Measurements from ENCODE around the gene TTYH2.
A peak's percentile ranks its signal among the peaks of the same experiment; 100 is the strongest.

Gene TTYH2

DNA sequence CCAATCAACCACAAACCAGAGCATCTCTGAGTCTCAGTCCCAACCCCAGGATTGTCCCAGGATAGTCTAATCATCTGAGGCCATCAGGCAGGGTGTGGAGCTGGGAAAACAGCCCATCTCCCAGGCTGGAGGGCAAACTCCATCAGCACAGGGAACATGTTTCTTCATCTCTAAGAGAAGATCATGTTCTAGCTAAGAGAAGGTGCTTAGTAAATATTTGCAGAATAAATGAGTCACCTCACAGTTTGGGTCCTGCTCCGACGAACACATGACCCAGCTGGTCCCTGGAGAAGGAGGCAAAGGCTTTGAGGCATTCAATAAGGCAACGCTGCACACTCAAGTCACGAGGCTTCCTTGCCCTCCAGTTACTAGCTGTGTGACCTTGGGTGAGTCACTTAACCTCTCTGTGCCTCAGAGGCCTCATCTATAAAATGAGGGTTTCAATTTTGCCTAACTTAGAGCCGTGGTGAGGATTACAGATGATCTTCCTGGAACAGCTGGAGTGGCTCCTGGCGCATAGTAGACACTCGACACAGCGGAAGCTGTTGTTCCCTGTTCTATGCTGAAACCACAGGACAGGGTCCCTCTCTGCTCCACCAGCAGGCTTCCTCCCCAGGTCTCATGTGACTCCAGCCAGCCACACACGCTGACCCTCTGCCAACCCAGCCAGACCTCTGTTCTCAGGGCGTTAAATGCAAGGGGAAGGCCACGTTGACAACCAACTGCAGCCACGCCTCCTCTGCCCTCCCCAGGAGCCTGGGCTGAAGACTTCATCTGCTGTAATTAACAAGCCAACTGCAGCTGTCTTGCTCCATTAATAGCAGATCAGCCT is 20.2 kb upstream of the TTYH2 start:
- no peak for DNase-seq (ENCODE audit: low read depth, low spot score)
- in situ Hi-C loops (cut with HindIII; ENCODE audit: low sequenced_read_pairs) = no loop called here
- TF ChIP-seq, protein P1, sequence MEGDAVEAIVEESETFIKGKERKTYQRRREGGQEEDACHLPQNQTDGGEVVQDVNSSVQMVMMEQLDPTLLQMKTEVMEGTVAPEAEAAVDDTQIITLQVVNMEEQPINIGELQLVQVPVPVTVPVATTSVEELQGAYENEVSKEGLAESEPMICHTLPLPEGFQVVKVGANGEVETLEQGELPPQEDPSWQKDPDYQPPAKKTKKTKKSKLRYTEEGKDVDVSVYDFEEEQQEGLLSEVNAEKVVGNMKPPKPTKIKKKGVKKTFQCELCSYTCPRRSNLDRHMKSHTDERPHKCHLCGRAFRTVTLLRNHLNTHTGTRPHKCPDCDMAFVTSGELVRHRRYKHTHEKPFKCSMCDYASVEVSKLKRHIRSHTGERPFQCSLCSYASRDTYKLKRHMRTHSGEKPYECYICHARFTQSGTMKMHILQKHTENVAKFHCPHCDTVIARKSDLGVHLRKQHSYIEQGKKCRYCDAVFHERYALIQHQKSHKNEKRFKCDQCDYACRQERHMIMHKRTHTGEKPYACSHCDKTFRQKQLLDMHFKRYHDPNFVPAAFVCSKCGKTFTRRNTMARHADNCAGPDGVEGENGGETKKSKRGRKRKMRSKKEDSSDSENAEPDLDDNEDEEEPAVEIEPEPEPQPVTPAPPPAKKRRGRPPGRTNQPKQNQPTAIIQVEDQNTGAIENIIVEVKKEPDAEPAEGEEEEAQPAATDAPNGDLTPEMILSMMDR (IDR thresholded peaks at IDR 0.05; ENCODE audit: low read depth, low read length) = no peak
- H3K4me3 ChIP-seq (ENCODE audit: low read depth, low read length) = no peak overlapping the region

DNA sequence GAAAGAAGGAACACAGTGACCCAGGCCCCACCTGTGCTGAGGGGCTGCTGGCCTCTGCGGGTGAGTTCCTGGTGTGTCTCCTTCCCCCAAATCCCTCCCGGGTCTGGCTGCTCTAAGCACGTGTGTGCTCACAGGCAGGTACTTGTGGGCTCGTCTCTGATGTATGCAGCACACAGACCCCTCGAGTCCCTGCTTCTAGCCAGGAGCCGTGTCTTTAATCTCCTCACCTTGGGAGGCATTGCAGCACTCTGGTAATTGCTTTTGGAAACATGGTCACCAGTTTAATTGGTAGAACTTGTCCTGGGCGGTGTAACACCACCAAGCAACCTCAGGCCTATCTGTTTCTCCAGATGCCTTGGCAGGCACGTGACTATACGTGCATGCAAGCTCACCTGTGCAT is 18.7 kb upstream of the TTYH2 start:
- no peak overlapping the region for H3K4me3 ChIP-seq (ENCODE audit: low read depth, low read length)
- TF ChIP-seq, protein P1 (IDR thresholded peaks at IDR 0.05; ENCODE audit: low read depth, low read length) = no peak
- no peak for DNase-seq (ENCODE audit: low read depth, low spot score)
- in situ Hi-C loops (cut with HindIII; ENCODE audit: low sequenced_read_pairs) = no loop called here

DNA sequence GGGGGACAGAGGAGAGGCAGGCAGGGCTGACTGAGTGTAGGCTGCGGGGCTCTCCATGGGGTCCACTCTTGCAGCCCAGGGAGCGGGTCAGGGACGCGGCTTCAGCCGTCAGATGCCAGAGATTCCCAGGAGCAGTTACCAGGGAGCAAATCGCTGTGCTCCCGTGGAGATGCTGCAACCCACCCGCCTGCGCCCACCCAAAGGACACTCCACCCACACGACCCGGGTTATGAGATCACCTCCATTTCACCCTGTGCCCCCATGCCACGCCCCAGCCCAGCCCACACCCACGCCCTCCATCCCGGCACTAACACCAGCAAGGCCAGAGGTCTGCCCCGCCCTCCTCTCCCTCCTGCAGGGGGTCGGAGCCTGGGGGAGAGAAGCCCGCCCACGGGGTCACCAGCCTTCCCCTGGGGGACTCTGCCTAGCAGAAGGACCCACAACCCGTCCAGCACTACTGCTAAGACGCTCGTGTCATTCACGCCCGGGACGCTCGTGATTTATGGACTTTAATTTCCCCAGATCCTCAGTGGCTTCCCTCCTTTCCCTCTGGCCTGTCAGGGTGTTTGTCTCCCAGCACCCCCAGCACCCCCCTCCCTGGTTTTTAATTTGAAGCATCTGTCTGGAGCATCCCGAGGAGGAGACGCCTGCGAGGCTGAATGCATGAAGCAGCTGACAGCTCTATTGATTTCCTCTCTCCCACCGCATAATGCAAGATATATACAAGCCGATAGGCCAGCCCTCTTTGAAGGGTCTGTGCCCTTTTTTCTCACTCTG is 16.6 kb upstream of the TTYH2 start:
- TF ChIP-seq, protein P1 (IDR thresholded peaks at IDR 0.05; ENCODE audit: low read depth, low read length) = no peak
- in situ Hi-C loops (cut with HindIII; ENCODE audit: low sequenced_read_pairs) = no loop called here
- H3K4me3 ChIP-seq (ENCODE audit: low read depth, low read length) = no peak overlapping the region
- no peak for DNase-seq (ENCODE audit: low read depth, low spot score)

DNA sequence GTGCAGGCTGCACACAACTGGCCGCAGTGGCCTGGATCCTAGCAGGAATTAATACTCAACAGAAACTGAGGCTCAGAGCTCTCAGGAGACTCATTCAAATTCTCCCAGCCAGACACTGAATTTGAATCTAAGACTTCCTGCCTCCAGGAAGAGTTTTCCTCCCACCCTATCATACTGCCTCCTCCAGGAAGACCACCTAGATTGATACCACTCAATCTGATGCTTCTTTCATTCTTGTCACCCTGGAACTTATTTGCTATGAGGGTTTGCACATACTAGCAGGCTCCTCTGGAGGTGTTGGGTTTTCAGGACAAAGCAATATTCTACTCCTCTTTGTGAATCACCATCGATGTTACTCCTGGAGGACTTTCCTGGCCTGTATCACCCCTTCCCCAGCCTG is 15.6 kb upstream of the TTYH2 start:
- H3K4me3 ChIP-seq (ENCODE audit: low read depth, low read length) = no peak overlapping the region
- TF ChIP-seq, protein P1 (IDR thresholded peaks at IDR 0.05; ENCODE audit: low read depth, low read length) = no peak
- in situ Hi-C loops (cut with HindIII; ENCODE audit: low sequenced_read_pairs) = no loop called here
- DNase-seq (ENCODE audit: low read depth, low spot score) = no peak

DNA sequence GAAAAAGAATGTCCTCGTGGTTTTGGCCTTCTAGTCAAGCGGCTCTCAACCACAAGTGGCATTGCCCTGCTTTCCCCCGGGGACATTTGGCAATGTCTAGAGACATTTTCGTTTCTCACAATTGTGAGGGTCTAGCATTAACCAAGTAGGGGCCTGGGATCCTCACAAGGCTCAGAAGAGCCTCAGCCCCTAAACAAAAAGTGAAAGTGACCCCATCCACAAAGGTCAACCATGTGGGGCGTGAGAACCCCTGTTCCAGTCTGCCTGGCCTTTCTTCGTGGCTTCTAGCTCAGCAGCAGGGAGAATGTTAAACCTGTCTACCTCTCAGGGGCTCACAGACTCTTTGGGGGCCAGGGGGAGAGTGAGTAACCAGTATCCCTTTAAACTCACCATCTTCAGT is 14.7 kb upstream of the TTYH2 start:
- TF ChIP-seq, protein P1 (IDR thresholded peaks at IDR 0.05; ENCODE audit: low read depth, low read length) = no peak
- in situ Hi-C loops (cut with HindIII; ENCODE audit: low sequenced_read_pairs) = no loop called here
- no peak overlapping the region for H3K4me3 ChIP-seq (ENCODE audit: low read depth, low read length)
- no peak for DNase-seq (ENCODE audit: low read depth, low spot score)

DNA sequence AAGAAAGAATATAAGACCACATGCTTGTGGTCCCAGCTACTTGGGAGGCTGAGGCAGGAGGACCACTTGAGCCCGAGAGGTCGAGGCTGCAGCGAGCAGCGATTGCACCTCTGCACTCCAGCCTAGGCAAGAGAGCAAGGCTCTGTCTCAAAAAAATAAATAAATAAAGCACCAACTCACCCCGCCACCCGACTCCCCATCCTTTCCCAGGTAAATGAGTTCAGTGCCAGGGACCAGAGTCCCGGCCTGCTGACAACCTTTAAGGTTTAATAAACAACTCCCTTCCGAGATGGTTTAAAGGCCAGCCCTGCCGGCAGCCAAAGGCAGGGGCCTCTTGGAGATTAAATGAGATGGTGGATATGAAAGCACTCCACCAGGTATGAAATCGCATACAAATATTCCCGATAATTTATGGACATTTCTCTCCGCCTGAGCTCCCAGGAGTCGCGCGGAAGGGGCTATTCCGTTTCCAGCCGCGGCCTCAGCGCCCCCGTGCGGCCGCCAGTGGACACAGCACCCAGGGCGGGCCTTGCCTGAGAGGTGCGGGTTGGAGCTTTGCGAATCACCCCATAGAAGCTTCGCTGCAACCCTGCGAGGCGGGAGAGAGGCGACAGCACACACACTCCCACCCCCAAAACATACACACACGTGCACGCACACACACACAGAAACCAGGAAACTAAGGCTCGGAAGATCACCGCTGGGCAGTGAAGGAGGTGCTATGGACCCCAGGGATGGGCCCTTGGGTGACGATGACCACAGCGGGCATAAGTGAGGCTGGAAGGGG is 13.9 kb upstream of the TTYH2 start:
- H3K4me3 ChIP-seq (ENCODE audit: low read depth, low read length) = no peak overlapping the region
- in situ Hi-C loops (cut with HindIII; ENCODE audit: low sequenced_read_pairs) = no loop called here
- TF ChIP-seq, protein P1 (IDR thresholded peaks at IDR 0.05; ENCODE audit: low read depth, low read length) = peak; percentile 99
- DNase-seq (ENCODE audit: low read depth, low spot score) = peak; percentile 39

Measured in astrocyte of the spinal cord (primary cell).